Activated CD4-positive, alpha-beta T cell treated with anti-CD3 and anti-CD28 coated beads for 24 hours (primary cell): Measurements from ENCODE around the gene CTTNBP2NL.
"Not testable (repeated sequence)": the region's sequence is repeated elsewhere in the genome, so short reads cannot be mapped to it uniquely, and the experiment has no call there.

ENCODE experiments used
- DNase-seq, 2 donors: peaks; one replicate each; pipeline ENCODE4 v3.0.0-alpha.2; 2020; ENCODE audit warnings: low read depth in 2 of 2

The CTTNBP2NL gene

DNA sequence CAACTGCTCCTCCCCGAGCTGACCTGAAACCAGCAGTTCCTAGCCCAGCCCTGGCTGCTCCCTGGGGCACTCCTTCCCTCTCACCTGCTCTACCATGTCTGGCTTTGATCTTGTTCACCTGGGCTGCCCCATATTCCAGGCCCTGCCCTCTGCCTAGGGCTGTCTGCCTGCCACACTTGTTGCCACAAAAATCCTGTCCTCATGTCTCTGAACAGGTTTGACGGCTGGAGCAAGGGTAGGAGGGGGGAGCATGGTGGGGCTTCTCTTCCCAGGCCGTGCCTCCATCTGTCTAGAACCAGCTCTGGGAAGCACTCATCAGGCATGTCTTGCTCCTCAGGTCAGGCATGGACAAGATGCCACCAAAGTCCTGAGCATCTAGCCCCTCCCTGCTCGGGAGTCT lies 68.5 kb downstream of the CTTNBP2NL start:
- DNase-seq: no peak

DNA sequence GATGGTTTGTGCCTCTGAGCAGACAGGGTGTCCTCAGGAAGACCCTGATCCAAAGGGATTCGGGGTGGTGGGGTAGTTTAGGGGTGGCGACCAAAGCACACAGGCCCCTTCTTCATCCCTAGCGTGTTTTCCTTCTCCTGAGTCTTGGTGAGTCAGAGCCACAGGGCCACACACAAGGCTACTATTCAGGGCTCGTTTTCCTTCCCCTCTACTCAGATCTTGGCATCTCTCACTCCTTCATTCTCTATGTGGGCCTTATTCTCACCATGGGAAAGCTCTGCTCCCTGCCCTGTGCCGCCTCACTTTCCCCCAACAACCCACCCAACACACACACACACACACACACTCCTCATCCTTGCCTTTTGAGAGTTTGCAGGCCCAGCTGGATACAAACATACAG lies 69.1 kb downstream of the CTTNBP2NL start:
- no peak for DNase-seq

DNA sequence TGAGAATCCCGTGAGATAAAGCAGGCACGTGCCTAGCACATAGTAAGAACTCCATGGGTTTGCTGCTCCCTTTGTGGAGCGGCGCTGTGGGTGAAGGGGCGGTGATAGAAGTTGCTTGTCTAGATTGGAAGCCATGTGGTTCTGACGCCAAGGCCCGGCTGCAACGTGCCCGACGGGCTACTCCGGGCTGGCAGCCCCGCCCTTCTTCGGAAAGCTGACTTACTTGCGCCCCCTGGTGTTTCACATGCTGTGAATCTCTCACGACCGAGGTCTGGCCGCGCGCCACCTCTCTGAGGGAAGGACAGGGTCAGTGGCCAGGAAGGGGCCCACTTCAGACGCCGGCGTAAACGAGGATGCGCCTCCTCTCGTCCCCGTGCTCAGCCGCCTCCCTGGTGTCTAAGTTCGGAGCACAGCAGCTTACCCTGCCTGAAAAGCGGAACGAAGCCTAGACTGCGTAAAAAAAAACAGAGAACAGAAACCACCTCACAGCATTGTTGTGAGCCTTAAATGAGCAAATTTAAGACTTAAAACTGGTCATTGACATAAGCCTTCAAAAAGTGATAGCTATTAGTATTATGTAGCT lies 70.2 kb downstream of the CTTNBP2NL start:
- DNase-seq: peak; percentile 82

DNA sequence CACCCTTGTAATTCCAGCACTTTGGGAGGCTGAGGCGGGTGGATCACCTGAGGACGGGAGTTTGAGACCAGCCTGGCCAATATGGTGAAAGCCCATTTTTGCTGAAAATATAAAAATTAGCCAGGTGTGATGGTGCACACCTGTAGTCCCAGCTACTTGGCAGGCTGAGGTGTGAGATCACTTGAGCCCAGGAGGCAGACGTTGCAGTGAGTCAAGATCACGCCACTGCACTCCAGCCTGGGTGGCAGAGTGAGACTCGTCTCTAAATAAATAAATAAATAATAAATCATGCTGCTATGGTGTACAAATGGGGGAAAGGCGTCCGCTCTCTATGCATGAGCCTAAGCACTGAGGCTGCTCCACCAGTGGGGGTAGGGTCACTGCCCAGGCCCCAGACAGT lies 74.3 kb downstream of the CTTNBP2NL start:
- DNase-seq: not testable (repeated sequence)

DNA sequence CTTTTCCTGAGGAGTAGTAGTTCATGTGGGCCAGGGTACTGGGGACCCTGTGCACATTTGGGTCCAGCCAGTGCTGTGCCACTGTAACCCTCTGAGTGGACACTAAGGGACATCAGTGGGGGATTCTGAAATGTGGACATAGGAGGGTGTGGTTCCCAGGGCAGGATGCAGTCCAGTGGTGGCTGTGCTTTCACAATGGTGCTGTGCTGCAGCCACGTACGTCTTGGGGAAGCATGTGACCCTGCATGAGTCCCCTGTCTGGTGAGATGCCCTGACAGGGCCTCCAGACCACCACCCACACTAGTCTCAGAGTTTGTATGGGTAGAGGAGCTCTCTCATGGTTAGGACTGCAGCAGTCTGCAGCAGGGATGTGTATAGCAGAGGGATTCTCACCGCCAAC lies 75.0 kb downstream of the CTTNBP2NL start:
- no peak for DNase-seq

DNA sequence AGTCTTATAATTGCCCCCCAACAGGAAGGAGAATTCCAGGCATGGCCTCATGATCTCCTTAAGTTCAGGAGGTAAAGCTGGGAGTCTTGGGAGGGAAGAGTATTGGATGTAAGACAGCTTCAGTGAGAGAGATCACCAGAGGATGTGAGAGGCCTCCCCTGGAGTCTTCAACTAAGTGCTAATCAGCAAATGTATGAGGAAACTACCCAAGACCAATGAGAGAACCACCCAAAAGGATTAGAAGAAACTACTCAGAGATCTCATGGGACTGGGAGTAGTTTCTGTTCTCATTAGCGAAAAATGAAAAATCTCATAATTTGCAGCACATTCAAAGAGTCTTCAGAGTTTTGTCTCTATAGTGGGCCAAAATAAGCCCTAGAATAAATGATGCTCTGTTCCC lies 76.1 kb downstream of the CTTNBP2NL start:
- no peak for DNase-seq

DNA sequence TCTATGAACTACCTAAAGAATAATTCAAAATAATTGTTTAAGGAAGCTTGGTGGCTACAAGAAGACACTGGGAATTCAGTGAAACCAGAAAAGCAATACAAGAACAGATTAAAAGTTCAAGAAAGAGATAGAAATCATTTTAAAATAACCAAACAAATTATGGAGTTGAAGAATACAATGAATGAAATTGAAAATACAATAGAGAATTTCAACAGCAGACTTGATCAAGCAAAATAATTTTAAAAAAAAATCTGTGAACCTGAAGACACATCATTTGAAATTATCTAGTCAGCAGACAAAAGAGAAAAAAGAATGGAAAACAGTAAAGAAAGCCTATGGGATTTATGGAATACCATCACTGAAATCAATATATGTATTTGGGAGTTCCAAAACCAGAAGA lies 81.5 kb downstream of the CTTNBP2NL start:
- no peak for DNase-seq

DNA sequence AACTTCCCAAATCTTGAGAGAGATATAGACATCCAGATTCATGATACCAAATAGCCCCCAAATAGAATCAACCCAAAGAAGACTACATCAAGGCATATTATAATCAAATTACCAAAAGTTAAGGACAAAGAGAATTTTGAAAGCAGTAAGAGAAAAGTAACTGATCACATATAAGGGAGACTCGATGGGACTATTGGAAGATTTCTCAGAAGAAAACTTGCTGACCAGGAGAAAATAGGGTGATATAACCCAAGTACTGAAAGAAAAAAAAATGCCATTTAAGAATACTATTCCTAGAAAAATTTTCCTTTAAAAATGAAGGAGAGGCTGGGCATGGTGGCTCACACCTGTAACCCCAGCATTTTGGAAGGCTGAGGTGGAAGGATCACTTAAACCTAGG lies 82.3 kb downstream of the CTTNBP2NL start:
- DNase-seq: no peak

DNA sequence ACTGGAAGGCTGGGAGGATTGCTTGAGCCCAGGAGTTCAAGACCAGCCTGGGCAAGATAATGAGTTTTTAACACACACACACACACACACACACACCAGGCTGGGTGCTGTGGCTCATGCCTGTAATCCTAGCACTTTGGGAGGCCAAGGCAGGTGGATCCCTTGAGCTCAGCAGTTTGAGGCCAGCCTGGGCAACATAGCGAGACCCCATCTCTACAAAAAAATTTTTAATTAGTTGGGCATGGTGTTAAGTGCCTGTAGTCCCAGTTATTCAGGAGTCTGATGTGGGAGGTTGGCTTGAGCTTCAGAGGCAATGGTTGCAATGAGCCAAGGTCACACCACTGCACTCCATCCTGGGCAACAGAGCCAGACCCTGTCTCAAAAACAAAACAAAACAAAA lies 90.0 kb downstream of the CTTNBP2NL start:
- not testable (repeated sequence) for DNase-seq

DNA sequence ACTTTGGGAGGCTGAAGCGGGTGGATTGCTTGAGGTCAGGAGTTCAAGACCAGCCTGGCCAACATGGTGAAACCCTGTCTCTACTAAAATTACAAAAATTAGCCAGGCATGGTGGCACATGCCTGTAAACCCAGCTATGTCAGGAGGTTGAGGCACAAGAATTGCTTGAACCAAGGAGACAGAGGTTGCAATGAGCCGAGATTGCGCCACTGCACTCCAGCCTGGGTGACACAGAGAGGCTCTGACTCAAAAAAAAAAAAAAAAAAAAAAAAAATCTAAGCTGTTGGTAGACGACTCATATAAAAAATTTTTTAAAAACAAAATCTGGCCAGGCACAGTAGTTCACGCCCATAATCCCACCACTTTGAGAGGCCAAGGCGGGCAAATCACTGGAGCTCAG lies 91.7 kb downstream of the CTTNBP2NL start:
- DNase-seq: not testable (repeated sequence)

DNA sequence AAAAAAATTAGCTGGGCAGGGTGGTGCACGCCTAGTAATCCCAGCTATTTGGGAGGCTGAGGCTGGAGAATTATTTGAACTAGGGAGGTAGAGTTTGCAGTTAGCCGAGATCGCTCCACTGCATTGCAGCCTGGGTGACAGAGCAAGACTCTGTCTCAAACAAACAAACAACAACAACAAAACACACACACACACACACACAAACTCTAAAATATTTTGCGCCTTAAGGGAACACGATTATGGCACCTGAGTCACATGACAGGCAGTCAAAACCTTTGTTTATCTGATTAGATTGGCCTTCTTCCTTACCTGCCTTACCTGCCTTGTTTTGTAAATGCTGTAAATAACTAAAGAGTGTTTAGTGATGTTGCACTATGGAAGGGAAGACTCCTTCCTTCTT lies 92.1 kb downstream of the CTTNBP2NL start:
- no peak for DNase-seq

DNA sequence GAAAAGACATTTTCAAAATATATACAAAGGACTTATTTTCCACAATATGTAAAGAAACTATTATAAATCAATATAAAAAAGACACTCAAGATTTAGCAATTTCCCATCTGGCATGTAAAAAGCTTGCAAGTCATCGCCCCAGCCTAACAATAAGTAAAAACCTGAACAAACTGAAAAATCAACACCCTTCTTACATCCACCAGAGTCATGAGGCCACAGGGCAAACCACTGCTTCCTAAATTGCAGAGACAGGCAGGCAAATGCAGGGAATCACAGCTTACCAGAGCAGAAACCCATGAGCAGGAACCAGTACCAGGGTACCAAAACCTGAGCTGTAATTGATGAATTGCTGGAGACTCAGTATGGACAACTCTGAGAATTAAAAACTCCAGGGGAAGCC lies 96.1 kb downstream of the CTTNBP2NL start:
- no peak for DNase-seq

DNA sequence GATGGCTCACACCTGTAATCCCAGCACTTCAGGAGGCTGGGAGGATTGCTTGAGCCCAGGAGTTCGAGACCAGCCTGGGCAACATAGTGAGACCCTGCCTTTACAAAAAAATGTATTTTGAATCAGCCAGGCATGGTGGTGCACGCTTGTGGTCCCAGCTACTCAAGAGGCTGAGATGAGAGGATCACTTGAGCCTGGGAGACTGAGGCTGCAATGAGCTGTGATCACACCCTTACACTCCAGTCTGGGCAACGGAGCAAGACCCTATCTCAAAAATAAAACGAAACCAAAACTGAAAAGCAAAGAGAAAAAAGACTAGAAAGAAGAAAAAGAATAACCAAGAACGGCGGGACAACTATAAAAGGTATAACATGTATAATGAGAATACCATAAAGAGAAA lies 97.3 kb downstream of the CTTNBP2NL start:
- no peak for DNase-seq

DNA sequence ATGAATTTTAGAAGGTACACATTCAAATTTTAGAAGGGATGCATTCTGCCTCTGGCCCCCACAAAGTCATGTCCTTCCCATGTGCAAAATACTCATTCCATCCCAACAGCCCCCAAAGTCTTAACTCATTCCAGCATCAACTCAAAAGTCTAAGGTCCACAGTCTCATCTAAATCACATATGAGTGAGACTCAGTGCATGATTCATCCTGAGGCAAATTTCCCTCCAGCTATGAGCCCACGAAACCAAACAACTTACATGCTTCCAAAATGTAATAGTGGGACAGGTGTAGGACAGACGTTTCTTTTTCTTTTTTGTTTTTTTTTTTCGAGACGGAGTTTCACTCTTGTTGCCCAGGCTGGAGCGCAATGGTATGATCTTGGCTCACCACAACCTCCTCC lies 100.3 kb downstream of the CTTNBP2NL start:
- DNase-seq: no peak

DNA sequence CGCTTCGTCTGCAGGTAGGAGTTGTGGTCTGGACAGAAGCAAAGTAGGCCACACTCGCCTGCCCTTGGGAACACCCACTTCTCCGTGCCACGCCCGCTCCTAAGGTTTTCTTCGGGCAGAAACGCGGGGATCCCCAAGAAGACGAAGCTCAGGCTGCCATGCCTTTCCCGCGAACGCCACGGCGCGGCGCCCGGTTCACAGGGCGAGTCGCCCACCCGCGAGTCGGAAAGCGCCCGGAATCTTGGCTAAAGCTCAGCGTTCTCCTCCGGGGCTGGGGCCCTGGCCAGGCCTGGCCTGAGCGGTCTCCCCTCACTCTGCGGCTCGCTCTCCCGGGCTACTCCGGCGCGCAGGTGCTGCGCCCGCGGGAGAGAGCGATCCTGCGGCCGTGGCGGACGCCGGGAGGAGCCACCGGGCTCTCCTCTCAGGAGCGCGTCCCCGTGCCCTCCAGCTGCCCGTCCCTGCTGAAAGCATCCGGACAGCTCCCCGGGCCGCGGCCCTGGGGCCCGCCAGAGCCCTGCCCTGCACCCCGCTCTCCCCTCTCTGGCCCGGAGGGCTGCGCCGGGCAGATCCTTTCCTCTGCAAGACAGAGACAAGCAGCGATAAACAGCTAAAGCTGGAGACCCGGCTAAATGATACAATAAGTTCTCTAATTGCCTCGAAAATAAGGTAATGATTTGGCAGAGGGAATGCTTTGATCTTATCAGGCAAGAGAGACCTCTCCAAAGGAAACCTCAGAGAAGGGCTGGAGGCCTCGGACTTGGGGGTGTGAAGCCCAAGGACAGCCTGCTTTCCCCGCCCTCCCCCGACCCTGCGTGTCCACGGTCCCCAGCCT lies 106.0 kb downstream of the CTTNBP2NL start:
- peak; percentile 46 to 47 for DNase-seq

DNA sequence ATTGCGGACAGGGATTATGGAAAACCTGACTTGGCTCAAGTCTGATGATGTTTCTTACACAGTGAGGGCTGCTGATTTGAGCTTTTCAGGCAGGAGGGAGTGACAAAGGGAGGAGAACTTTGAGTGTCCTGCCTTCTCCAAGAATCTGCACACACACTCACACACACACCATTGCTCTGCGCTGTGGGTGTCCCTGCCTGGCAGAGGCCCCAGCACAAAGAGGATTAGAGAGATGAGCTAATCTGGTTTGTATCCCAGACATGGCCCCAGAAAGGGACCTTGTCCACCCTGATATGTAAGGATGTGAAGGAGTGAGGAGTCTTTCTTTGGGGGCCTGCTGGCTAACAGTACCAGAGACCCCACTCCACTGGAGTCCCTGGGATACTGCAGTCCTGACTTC lies 106.8 kb downstream of the CTTNBP2NL start:
- no peak for DNase-seq

DNA sequence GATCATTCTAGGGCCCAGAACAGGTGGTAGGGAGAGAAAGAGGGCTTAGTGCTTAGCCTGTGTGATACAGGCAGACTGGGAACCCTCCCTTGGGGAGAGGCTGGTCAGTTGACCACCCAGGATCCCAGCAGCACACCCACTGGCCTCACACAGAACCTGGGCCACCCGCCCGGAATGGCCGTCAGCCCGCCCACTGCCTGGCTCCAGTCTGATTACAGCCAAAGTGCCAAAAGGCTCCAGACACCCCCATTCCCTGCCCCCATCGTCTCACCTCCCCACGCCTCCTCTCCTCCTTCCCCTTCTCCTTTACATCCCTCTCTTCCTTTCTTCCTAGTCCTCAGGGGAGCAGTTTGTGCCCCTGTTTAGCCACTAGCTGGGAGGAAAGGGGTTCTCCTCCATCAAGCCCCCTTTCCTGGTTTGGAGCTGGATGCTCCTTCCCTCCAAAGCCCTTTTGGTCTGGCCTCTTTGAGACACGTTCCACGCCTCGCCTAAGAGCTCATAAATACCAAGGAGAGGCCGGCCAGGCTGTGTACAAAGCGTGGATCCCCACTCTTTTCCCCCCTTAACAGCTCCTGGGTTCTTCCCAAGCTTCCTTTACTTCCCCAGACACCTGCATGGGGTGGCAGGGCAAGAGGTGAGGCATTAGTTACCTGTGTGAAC lies 108.1 kb downstream of the CTTNBP2NL start:
- DNase-seq: no peak

DNA sequence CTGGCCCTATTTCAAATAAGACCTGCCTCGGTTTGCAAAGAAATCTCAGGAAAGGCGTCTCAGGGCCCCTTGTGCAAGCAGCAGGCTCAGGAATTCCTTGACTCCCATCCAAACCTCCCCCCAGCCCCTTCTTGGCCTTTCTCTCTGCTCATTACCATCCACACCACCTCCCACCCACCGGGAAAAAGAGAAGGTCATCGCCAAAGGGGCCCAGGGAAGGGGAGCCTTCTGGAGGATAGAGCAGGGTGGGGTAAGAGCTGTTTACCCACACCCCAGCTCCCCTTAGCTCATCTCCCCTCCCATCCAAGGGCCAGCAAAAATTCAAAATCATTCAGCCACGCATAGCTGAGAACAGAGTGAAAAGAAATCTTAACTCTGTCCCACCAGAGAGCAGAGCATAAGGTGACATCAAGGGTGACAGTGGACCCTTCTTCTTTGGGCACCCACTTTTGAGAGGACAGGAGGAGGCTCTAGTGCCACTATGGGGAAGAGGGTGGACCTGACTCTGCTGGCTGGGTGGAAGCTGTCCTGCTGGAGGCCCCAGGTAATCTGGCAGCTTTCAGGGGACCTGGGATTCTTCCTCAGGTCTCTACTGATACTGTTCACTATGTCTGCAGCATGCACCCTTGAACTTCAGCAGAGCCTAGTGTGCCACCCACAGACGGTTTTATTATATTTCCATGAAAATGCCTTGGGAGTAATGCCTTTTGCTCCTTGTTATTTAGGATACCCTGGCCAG lies 108.8 kb downstream of the CTTNBP2NL start:
- no peak for DNase-seq

DNA sequence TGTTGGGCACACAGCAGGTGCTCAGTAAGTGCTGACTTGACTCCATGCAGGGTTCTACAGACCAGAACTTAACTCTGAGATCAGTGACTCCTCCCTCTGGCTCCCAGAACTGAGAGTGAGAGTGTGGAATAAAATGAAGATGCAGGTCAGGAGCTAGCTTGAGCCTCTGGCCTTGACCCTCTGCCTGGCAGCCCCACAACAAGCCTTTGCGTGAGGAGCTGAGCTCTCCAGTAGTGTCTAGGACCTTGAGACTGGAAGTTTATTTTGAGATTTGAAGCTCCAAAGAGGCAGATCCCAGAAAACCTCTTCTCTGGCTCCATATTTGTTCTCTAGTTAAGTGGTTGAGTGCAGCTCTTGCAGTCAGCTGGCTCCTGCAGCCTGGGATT lies 109.4 kb downstream of the CTTNBP2NL start:
- DNase-seq: no peak

DNA sequence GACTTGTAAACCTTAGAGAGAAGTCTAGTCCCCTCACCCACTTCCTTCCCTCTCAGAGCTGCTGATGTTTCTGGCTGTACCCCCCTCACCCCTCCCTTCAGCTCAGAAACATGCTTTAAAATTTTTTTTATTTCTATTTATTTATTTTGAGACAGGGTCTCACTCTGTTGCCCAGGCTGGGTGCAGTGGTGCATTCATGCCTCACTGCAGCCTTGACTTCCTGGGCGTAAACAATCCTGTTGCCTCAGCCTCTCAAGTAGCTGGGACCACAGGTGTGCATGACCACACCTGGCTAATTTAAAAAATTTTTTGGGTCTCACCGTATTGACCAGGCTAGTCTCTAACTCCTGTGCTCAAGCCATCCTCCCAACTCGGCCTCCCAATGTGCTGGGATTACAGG lies 109.9 kb downstream of the CTTNBP2NL start:
- DNase-seq: no peak

DNA sequence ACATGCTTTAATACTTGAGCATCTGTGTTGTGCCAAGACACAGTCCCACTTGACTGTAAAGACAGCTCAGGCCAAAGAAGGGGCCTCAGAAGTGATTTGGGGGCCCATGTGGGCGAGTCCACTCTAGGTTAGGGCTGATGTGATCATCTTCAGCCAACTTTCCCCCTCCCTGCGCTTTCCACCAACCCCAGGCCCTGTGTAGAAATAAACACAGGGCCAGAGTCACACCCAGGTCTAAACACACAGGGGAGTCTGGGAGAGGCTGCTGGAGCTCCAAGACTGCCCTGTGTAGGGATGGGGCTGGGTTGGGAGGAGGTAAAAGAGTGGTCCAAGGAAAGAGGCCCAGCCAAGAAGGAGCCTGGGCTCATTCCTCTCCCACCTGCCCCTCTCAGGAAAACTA lies 110.3 kb downstream of the CTTNBP2NL start:
- DNase-seq: no peak

DNA sequence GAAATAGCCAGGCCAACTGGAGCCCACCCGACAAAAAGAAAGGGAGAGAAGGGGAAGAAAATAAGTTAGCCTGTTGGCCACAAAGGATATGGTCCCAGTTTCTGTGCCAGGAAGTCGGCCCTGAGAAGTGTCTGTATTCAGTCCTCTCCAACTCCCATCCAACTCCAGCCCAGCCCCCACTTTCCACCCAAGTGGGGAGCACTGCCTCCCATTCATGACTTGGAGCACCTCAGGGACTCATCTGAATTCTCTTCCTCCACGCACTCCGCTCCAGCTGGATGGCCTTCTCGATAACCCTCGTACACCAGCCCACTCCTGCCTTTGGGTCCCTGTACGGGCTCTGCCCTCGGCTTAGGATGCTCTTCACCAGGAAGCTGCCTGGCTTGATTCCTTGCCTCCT lies 110.7 kb downstream of the CTTNBP2NL start:
- no peak for DNase-seq
